Renal cortical epithelial cell (primary cell): ENCODE measurements around the gene PPP1R13L. TPM values are rescaled to one million over a fixed set of nuclear protein-coding genes. Genes with fewer than 3 reads are reported as not detected.
"Not testable (repeated sequence)": the region's sequence is repeated elsewhere in the genome, so short reads cannot be mapped to it uniquely, and the experiment has no call there.

Experiments used
- DNase-seq: peaks from one replicate; pipeline ENCODE4 v3.0.0-alpha.2; 2011; ENCODE audit warnings: low read depth
- total RNA-seq: library from RNA; depleted of rRNA; stranded (reverse); fragments of >200 nt; gene quantifications from 2 replicates; pipeline ENCODE4 v1.2.3, GENCODE V29; 2014

PPP1R13L gene
- total RNA-seq, 1 donor from 2014 or later = 32.8 TPM

DNA sequence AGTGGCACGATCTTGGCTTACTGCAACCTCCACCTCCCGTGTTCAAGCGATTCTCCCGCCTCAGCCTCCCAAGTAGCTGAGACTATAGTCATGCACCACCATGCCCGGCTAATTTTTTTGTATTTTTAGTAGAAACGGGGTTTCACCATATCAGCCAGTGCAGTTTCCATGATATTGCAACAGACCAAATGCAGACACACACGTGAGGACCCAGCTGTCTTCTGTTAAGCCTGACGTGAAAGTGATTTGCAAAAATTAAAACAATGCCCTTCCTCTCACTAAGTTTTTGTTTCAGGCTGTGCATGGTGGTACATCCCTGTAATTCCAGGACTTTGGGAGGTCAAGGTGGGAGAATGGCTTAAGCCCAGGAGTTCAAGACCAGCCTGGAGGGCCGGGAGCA is 26.1 kb upstream of the PPP1R13L start:
- not testable (repeated sequence) for DNase-seq

DNA sequence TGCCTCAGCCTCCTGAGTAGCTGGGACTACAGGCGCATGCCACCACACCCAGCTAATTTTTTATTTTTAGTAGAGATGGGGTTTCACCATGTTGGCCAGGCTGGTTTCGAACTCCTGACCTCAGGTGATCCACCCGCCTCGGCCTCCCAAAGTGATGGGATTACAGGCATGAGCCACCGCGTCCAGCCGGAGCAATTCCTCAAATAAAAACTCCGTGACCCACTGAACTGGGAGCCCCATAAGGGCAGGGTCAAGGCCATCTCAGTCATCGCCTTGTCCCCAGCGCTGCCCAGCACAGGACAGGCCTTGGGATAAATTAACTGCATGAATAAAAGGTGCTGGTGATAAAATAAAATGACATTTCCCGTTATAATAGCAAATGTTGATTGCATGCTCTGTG is 25.0 kb upstream of the PPP1R13L start:
- not testable (repeated sequence) for DNase-seq

- no peak for DNase-seq
These were observed 23.7 kb upstream of the PPP1R13L start for GRCh38 chr19:45428384-45429231.

DNA sequence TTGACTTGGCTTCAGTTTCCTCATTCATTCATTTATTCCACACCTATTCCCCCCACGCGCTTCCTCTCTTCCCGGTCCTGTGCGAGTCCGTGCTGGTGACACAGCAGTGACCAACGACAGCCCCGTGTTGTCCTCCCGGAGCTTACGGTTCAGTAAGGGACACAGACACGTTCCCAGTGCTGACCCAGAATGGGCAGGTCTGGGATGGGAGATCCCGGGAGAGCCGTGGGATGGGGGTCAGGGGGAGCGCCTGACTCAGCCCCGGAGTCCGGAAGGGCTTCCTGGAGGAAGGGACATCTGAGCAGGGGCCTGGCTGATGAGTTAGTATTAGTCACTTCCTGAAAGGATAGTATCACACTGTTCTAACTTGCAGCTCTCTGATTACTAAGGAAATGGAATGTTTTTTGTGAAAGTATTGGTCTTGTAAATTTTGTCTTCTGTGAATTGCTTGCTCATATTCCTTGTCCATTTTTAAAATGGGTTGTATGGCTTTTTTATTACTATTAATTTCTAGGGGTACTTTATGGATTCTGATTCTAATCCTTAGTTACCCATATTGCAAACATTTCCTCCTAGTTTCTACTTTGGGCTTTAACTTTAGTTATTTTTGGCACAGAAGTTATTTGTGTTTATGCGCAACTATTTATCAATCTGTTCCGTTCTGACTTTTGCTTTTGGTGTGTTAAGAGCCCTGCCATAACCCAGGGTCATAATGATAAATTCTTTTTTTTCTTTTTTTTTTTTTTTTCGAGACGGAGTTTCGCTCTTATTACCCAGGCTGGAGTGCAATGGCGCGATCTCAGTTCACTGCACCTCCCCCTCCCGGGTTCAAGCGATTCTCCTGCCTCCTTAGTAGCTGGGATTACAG is 19.6 kb upstream of the PPP1R13L start:
- DNase-seq = peak; percentile 93

DNA sequence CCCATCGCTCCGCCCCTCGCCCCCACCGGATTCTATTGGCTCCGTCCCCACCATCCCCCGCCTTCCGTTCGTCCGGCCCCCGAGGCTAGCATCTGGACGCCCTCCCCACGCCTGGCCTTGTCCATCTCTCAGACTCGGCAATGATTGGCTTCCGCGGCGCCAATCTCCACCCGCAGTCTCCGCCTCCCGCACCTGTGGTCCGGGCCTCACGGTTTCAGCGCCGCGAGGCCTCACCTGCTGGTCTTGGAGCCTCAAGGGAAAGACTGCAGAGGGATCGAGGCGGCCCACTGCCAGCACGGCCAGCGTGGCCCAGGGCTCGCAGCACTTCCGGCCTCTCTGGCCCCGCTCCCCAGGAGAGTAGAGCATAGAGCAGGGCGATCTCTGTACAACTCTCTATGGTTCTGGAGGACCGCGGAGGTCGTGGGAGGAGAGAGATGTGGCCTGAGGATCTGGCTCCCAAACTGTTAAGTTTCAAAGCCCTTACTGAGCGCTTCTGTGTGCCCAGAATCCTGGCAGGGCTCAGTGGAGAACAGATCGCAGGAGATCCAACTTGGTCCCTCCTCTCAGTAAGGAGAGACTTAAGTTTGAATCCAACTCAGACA is 18.8 kb upstream of the PPP1R13L start, which contains the start of gene ERCC1:
Gene ERCC1 (minus strand): TSS at position 329 of the 602 bp plus-strand sequence. CDS start 543 bp downstream, outside the sequence.
- DNase-seq = peak; percentile 84

- no peak for DNase-seq
These were observed 18.2 kb upstream of the PPP1R13L start for GRCh38 chr19:45423033-45423588.

GRCh38 chr19:45421947-45422498 is 17.2 kb upstream of the PPP1R13L start:
- DNase-seq = no peak

DNA sequence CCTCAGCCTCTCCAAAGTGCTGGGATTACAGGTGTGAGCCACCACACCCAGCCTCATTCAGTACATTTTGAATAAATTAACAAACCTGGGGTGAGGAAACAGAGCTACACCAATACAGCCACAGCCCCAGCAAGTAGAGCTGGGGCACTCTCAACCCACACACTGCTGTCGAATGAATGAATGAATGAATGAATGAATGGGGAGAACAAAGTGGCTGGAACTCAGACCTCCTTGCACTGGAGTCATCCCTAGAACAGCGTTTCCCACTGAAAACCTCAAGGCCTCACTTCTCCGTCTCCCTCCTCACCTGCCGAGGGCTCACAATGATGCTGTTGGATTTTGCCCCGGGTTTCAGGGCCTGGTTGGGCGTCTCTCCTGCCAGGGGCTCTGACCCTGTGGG is 16.0 kb upstream of the PPP1R13L start:
- DNase-seq = no peak

- DNase-seq = no peak
These were observed 15.5 kb upstream of the PPP1R13L start for GRCh38 chr19:45420356-45420755.

GRCh38 chr19:45419895-45420294 is 15.0 kb upstream of the PPP1R13L start:
- DNase-seq = no peak

- DNase-seq = no peak
These were observed 14.5 kb upstream of the PPP1R13L start for GRCh38 chr19:45419396-45419795.

DNA sequence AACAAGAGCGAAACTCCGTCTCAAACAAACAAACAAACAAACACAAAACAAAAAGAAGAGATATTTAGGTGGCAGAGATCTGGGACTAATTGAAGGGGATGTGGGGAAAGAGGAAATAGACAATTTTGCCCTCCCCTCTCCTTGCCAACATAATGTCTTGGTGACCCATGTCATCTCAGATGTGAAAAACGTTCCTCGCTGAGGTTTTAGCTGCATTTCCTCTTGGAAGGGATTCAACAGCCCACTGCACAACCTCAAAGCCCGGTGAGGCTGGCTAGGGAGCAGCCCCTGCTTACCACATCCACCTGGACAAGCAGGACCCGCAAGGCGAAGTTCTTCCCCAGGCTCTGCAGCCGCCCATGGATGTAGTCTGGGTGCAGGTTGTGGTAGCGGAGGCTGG is 13.9 kb upstream of the PPP1R13L start:
- no peak for DNase-seq

DNA sequence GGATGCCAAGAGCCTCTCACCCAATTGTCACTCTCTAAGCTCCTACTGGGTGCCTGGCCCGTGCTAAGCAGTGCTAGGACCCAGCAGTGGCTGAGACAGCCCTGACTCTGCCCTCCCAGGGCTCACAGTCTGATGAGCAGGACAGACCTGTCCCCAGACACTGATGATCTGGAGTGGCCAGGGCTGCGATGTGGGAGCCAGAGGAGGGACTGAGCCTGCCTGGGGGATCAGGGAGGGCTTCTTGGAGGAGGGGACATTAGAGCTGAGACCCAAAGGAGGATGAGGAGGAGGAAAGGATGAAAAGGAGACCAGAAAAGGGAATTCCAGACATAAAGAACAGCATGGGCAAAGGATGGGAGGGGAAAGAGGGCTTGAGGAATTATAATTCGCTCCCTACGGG is 12.3 kb upstream of the PPP1R13L start:
- DNase-seq = no peak

DNA sequence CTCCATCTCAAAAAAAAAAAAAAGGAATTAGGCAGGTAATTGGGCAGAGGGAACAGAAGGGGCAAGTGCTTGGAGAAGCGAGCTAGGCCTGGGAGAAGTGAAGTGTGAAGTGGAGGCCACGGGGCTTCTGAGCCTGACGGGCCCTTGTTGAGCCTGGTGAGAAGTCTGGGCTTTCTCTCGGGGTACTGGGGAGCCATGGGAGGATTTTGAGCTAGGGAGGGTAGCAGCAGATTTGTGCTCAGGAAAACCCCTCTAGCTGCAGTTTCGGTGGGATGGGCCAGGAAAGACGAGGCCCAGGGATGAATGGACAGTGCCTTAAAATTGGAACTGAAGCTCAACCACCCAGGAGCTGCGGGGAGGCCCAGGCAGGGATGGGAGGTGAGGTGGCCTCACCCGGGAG is 9.6 kb upstream of the PPP1R13L start:
- no peak for DNase-seq

- DNase-seq = no peak
These were observed 8.6 kb upstream of the PPP1R13L start for GRCh38 chr19:45413497-45413896.

DNA sequence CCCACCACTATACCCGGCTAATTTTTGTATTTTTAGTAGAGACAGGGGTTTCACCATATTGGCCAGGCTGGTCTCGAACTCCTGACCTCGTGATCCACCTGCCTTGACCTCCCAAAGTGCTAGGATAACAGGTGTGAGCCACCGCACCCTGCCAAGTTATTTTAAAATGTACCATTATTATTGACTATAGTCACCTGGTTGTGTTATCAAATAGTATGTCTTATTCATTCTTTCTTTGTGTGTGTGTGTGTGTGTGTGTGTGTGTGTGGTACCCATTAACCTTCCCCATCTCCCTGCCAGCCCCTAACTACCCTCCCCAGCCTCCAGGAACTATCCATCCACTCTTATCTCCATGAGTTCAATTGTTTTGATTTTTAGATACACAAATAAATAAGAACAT is 5.5 kb upstream of the PPP1R13L start:
- not testable (repeated sequence) for DNase-seq

DNA sequence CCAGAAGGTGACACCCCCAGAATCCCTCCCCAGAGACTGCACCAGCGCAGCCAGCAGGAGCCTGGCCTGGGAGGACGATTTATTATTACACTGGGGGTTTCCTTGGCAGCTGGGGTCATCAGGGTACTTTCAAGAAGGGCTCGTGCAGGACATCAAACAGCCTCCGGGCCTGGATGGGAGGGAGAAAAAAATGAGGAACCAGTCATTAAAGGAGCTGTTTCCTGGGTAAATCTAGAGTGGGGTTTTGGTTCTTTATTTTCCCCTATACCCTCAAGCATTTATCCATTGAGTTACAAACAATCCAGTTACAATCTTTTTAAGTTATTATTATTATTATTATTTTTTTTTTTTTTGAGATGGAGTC is 4.7 kb upstream of the PPP1R13L start:
- no peak for DNase-seq

DNA sequence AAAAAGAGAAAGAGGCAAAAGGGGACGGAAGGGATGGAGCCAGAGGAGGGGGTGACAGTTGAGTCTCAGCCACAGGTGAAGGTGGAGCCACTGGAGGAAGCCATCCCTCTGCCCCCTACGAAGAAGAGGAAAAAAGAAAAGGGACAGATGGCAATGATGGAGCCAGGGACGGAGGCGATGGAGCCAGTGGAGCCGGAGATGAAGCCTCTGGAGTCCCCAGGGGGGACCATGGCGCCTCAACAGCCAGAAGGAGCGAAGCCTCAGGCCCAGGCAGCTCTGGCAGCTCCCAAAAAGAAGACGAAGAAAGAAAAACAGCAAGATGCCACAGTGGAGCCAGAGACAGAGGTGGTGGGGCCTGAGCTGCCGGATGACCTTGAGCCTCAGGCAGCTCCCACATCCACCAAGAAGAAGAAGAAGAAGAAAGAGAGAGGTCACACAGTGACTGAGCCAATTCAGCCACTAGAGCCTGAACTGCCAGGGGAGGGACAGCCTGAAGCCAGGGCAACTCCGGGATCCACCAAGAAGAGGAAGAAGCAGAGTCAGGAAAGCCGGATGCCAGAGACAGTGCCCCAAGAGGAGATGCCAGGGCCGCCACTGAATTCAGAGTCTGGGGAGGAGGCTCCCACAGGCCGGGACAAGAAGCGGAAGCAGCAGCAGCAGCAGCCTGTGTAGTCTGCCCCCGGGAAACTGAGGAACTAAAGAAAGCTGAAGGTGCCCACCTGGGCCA is 4.1 kb upstream of the PPP1R13L start:
- no peak for DNase-seq

GRCh38 chr19:45408121-45408520 is 3.3 kb upstream of the PPP1R13L start:
- no peak for DNase-seq

GRCh38 chr19:45407585-45407984 is 2.7 kb upstream of the PPP1R13L start:
- not testable (repeated sequence) for DNase-seq

DNA sequence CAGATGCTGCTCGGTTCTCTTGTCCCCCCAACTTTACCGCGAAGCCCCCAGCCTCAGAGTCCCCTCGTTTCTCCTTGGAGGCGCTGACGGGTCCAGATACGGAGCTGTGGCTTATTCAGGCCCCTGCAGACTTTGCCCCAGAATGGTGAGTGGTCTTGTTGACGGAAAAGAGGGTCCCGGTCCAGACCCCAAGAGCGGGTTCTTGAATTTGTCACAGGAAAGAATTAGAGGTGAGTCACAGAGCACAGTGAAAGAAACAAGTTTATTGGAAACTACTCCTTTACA is 2.2 kb upstream of the PPP1R13L start:
- no peak for DNase-seq
